ENCODE data around the gene SOHLH1.

Gene SOHLH1

DNA sequence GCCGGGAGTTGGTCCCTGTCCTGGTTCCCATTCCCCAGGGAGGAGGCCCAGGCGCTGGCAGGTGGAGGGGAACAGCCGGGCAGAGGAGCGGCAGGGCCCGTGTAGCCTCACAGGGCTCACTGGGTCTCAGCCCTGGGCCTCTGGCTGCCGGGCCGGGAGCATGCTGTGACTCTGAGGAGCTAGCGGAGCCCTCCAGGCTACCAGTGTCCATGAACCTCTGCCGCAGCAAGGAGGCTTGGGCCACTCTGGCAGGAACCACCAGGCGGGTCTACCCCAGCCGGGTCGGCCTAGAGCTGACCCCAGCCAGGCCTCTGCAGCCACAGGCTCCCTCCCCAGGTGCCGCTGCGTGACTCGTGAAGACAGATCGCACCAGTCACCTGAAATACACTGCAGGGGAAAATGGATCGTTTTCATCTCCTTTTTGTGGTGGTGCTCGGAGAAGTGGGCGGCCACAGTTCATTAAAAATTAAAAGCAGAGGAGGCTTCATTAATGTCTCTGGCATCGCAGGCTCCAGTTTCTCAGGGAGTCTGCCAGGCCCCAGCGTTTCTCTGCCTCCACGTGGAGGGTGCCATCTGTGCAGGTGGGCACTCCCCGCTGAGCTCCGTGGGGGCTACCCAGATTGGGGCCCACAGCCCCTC lies 46.5 kb upstream of the SOHLH1 start:
- H2AFZ ChIP-seq (ENCODE audit: insufficient read depth, low read length, poor library complexity), result no peak overlapping the region
- H3K4me3 ChIP-seq (ENCODE audit: low read depth, low read length), result no peak overlapping the region
- no peaks in the 10 kb centered on the region for H3K4me1 ChIP-seq (ENCODE audit: control insufficient read depth in 1 of 2, insufficient read depth in 2 of 2, low read length in 2 of 2)
- no peak overlapping the region for H3K18ac ChIP-seq (ENCODE audit: low read length)
- H2BK5ac ChIP-seq (ENCODE audit: low read depth, low read length, poor library complexity), result no peak overlapping the region
- no peaks in the 10 kb centered on the region for H3K79me1 ChIP-seq (ENCODE audit: low read length)
- H4K12ac ChIP-seq (ENCODE audit: low read depth, low read length), result no peak overlapping the region
- no peak overlapping the region for H4K91ac ChIP-seq (ENCODE audit: low read depth, low read length)
- peaks cover 1% of the 10 kb centered on the region for H3K9me3 ChIP-seq (ENCODE audit: insufficient read depth, low read depth, low read length)
- no peak overlapping the region for H3K23ac ChIP-seq (ENCODE audit: low read length)
- H3K4me2 ChIP-seq (ENCODE audit: low read length), result no peak overlapping the region
- no peak for DNase-seq
- H2BK12ac ChIP-seq (ENCODE audit: low read length), result no peak overlapping the region
- H3K27ac ChIP-seq (ENCODE audit: low read depth, low read length), result no peak overlapping the region
- no peaks in the 10 kb centered on the region for H3K27me3 ChIP-seq (ENCODE audit: insufficient read depth, low read length)
- H3K14ac ChIP-seq (ENCODE audit: low read length), result no peak overlapping the region
- H3K36me3 ChIP-seq (ENCODE audit: control insufficient read depth in 1 of 2, insufficient read depth in 2 of 2, low read length in 2 of 2), result no peaks in the 10 kb centered on the region
- no CpG with 5 or more reads among the region's 24 CpGs for WGBS (ENCODE audit: extremely low coverage, insufficient coverage, insufficient read length)
- no peak overlapping the region for H3K4ac ChIP-seq (ENCODE audit: low read depth, low read length)
- no peak overlapping the region for H4K8ac ChIP-seq (ENCODE audit: low read depth, low read length)
- H2AK5ac ChIP-seq (ENCODE audit: low read length), result no peak overlapping the region
- H3K9ac ChIP-seq (ENCODE audit: low read length), result no peak overlapping the region
- no peak overlapping the region for H2BK120ac ChIP-seq (ENCODE audit: insufficient read depth, low read length, poor library complexity)
- H3K79me2 ChIP-seq (ENCODE audit: control insufficient read depth, insufficient read depth, low read length, poor library complexity), result no peaks in the 10 kb centered on the region

- Histone ChIP-seq H2AFZ (ENCODE audit: insufficient read depth, low read length, poor library complexity) (no peak overlapping the region), H3K9ac (ENCODE audit: low read length) (no peak overlapping the region), H3K18ac (ENCODE audit: low read length) (no peak overlapping the region), H3K14ac (ENCODE audit: low read length) (no peak overlapping the region), H2BK5ac (ENCODE audit: low read depth, low read length, poor library complexity) (no peak overlapping the region), H3K27me3 (ENCODE audit: insufficient read depth, low read length) (no peaks in the 10 kb centered on the region), H3K4me2 (ENCODE audit: low read length) (no peak overlapping the region), H3K23ac (ENCODE audit: low read length) (no peak overlapping the region), H3K4ac (ENCODE audit: low read depth, low read length) (no peak overlapping the region), H2BK120ac (ENCODE audit: insufficient read depth, low read length, poor library complexity) (no peak overlapping the region), H3K36me3 (ENCODE audit: control insufficient read depth in 1 of 2, insufficient read depth in 2 of 2, low read length in 2 of 2) (no peaks in the 10 kb centered on the region), H3K79me1 (ENCODE audit: low read length) (no peaks in the 10 kb centered on the region), H3K4me3 (ENCODE audit: low read depth, low read length) (no peak overlapping the region), H2BK12ac (ENCODE audit: low read length) (no peak overlapping the region), H3K9me3 (ENCODE audit: insufficient read depth, low read depth, low read length) (peaks cover 1% of the 10 kb centered on the region), H3K27ac (ENCODE audit: low read depth, low read length) (no peak overlapping the region), H3K4me1 (ENCODE audit: control insufficient read depth in 1 of 2, insufficient read depth in 2 of 2, low read length in 2 of 2) (no peaks in the 10 kb centered on the region), H4K91ac (ENCODE audit: low read depth, low read length) (no peak overlapping the region), H3K79me2 (ENCODE audit: control insufficient read depth, insufficient read depth, low read length, poor library complexity) (no peaks in the 10 kb centered on the region), H2AK5ac (ENCODE audit: low read length) (no peak overlapping the region), H4K12ac (ENCODE audit: low read depth, low read length) (no peak overlapping the region), H4K8ac (ENCODE audit: low read depth, low read length) (no peak overlapping the region)
- DNase-seq, result no peak
- no CpG with 5 or more reads among the region's 21 CpGs for WGBS (ENCODE audit: extremely low coverage, insufficient coverage, insufficient read length)
These were observed 45.9 kb upstream of the SOHLH1 start for GRCh38 chr9:135745189-135745588.

DNA sequence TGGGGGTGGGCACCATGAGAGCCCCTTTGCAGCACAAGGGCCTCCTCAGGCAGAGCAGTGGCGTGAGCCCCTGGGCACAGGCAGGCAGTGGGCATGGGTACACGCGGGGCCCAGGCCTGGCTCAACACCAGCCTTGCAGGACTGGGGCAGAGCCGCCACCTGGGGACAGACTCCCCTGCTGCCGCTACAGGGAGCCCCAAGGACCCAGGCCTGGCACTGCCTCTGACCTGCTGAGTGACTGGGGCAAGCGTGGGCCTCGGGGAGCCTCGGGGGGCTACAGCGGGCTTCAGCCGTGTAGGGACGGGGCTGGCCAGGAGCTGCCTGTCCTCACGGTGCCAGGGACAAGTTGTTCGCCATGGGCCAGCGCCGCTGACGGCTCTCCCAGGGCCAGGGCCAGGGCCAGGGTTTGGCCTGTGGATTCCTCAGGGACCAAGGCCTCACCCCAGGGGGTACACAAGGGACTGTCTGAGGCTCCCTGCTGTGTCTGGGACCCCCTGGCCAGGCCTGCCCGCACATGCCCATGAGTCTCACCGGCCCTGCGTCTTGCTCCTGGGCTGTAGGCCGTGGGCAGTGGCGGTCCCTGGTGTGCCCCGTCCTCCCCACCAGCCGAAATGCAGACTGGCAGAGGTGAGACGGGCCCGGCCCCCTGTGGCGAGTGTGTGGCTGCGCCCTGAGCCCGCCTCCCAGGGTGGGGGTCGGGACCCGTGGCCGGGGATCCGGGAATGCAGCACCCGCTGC lies 45.2 kb upstream of the SOHLH1 start:
- H3K9ac ChIP-seq (ENCODE audit: low read length), result no peak overlapping the region
- no peak overlapping the region for H3K18ac ChIP-seq (ENCODE audit: low read length)
- no peak overlapping the region for H2AK5ac ChIP-seq (ENCODE audit: low read length)
- H3K4me2 ChIP-seq (ENCODE audit: low read length), result no peak overlapping the region
- H4K91ac ChIP-seq (ENCODE audit: low read depth, low read length), result no peak overlapping the region
- H3K14ac ChIP-seq (ENCODE audit: low read length), result no peak overlapping the region
- H2AFZ ChIP-seq (ENCODE audit: insufficient read depth, low read length, poor library complexity), result no peak overlapping the region
- H3K9me3 ChIP-seq (ENCODE audit: insufficient read depth, low read depth, low read length), result peaks cover 1% of the 10 kb centered on the region
- no peaks in the 10 kb centered on the region for H3K79me2 ChIP-seq (ENCODE audit: control insufficient read depth, insufficient read depth, low read length, poor library complexity)
- no peaks in the 10 kb centered on the region for H3K36me3 ChIP-seq (ENCODE audit: control insufficient read depth in 1 of 2, insufficient read depth in 2 of 2, low read length in 2 of 2)
- no peak overlapping the region for H4K12ac ChIP-seq (ENCODE audit: low read depth, low read length)
- H3K27me3 ChIP-seq (ENCODE audit: insufficient read depth, low read length), result no peaks in the 10 kb centered on the region
- H2BK120ac ChIP-seq (ENCODE audit: insufficient read depth, low read length, poor library complexity), result no peak overlapping the region
- H3K23ac ChIP-seq (ENCODE audit: low read length), result no peak overlapping the region
- H3K4me3 ChIP-seq (ENCODE audit: low read depth, low read length), result no peak overlapping the region
- H4K8ac ChIP-seq (ENCODE audit: low read depth, low read length), result no peak overlapping the region
- no peak for DNase-seq
- H3K4me1 ChIP-seq (ENCODE audit: control insufficient read depth in 1 of 2, insufficient read depth in 2 of 2, low read length in 2 of 2), result no peaks in the 10 kb centered on the region
- H2BK5ac ChIP-seq (ENCODE audit: low read depth, low read length, poor library complexity), result no peak overlapping the region
- no peak overlapping the region for H3K27ac ChIP-seq (ENCODE audit: low read depth, low read length)
- no CpG with 5 or more reads among the region's 33 CpGs for WGBS (ENCODE audit: extremely low coverage, insufficient coverage, insufficient read length)
- H3K79me1 ChIP-seq (ENCODE audit: low read length), result no peaks in the 10 kb centered on the region
- H2BK12ac ChIP-seq (ENCODE audit: low read length), result no peak overlapping the region
- H3K4ac ChIP-seq (ENCODE audit: low read depth, low read length), result no peak overlapping the region

GRCh38 chr9:135743546-135744332 lies 44.5 kb upstream of the SOHLH1 start:
- no peak overlapping the region for H3K4me3 ChIP-seq (ENCODE audit: low read depth, low read length)
- no peaks in the 10 kb centered on the region for H3K4me1 ChIP-seq (ENCODE audit: control insufficient read depth in 1 of 2, insufficient read depth in 2 of 2, low read length in 2 of 2)
- no peak overlapping the region for H3K23ac ChIP-seq (ENCODE audit: low read length)
- H3K79me1 ChIP-seq (ENCODE audit: low read length), result no peaks in the 10 kb centered on the region
- H3K4ac ChIP-seq (ENCODE audit: low read depth, low read length), result no peak overlapping the region
- no peak overlapping the region for H2AFZ ChIP-seq (ENCODE audit: insufficient read depth, low read length, poor library complexity)
- no peak overlapping the region for H3K4me2 ChIP-seq (ENCODE audit: low read length)
- no peak overlapping the region for H2BK12ac ChIP-seq (ENCODE audit: low read length)
- H2BK120ac ChIP-seq (ENCODE audit: insufficient read depth, low read length, poor library complexity), result no peak overlapping the region
- H3K9ac ChIP-seq (ENCODE audit: low read length), result no peak overlapping the region
- H3K27me3 ChIP-seq (ENCODE audit: insufficient read depth, low read length), result no peaks in the 10 kb centered on the region
- no peaks in the 10 kb centered on the region for H3K79me2 ChIP-seq (ENCODE audit: control insufficient read depth, insufficient read depth, low read length, poor library complexity)
- H4K8ac ChIP-seq (ENCODE audit: low read depth, low read length), result no peak overlapping the region
- H4K91ac ChIP-seq (ENCODE audit: low read depth, low read length), result no peak overlapping the region
- no peak overlapping the region for H3K18ac ChIP-seq (ENCODE audit: low read length)
- no peak overlapping the region for H2BK5ac ChIP-seq (ENCODE audit: low read depth, low read length, poor library complexity)
- H3K9me3 ChIP-seq (ENCODE audit: insufficient read depth, low read depth, low read length), result peaks cover 1% of the 10 kb centered on the region
- no peak overlapping the region for H4K12ac ChIP-seq (ENCODE audit: low read depth, low read length)
- no peak overlapping the region for H3K14ac ChIP-seq (ENCODE audit: low read length)
- no peak for DNase-seq
- no peaks in the 10 kb centered on the region for H3K36me3 ChIP-seq (ENCODE audit: control insufficient read depth in 1 of 2, insufficient read depth in 2 of 2, low read length in 2 of 2)
- H3K27ac ChIP-seq (ENCODE audit: low read depth, low read length), result no peak overlapping the region
- no CpG with 5 or more reads among the region's 25 CpGs for WGBS (ENCODE audit: extremely low coverage, insufficient coverage, insufficient read length)
- H2AK5ac ChIP-seq (ENCODE audit: low read length), result no peak overlapping the region
